ENCODE measurements around the gene RPS6KB1.
A peak's percentile ranks its signal among the peaks of the same experiment; 100 is the strongest.
"Not testable (repeated sequence)": the region's sequence is repeated elsewhere in the genome, so short reads cannot be mapped to it uniquely, and the experiment has no call there.

Gene RPS6KB1

DNA sequence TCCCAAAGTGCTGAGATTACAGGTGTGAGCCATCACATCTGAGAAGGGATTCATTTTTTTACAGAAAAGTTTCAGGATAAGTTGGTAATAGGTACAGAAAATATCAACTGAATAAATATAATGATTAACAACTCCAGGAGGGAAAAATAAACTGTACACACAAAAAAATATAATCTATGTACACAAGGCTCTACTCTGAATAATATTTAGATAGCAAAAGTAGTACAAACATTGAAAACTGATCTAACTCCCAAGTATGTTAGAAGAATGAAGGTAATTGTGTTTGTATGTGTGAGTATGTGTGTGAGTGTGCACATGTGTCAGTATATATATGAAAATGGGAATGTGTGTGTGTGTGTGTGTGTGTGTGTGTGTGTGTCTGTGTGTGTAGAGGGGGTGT, 20.6 kb upstream of the RPS6KB1 start:
- no peak for DNase-seq

DNA sequence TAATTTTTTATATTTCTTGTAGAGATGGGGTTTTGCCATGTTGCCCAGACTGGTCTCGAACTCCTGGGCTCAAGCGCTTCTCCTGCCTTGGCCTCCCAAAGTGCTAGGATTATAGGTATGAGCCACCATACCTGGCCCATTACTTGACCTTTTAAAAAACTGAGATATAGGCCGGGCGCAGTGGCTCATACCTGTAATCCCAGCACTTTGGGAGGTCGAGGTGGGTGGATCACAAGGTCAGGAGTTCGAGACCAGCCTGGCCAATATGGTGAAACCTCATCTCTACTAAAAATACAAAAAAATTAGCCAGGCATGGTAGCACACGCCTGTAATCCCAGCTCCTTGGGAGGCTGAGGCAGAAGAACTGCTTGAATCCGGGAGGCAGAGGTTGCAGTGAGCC, 19.5 kb upstream of the RPS6KB1 start:
- DNase-seq = not testable (repeated sequence)

DNA sequence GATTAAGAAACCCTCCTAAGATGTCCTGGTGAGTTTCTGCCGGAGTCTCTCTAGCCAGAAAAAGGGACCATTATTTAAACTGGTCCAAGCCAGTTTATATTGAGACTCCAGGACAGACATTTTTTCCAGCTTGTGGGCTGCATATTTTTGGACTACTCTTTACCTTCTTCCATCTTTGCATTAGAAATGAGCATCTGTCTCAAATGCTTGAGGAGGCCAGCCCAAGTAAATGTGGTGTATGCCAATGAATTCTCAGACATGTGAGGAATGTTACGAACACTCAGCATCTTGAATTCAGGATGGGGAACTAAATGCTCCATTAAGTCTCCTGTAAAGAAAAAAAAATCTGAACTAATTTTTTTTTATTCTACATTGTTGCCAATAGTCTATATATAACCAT, 18.5 kb upstream of the RPS6KB1 start:
- DNase-seq = no peak

DNA sequence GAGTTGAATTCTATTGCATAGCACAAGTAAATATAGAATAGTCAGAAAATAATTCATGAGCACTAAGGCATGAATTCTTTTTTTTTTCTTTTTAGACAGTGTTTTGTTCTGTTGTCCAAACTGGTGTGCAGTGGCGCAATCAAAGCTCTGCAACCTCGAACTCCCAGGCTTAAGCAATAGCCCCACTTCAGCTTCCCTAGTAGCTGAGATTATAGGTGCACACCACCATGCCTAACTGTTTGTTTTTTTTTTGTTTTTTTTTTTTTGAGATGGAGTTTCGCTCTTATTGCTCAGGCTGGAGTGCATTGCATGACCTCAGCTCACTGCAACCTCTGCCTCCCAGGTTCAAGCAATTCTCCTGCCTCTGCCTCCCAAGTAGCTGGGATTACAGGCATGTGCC, 16.8 kb upstream of the RPS6KB1 start:
- no peak for DNase-seq

DNA sequence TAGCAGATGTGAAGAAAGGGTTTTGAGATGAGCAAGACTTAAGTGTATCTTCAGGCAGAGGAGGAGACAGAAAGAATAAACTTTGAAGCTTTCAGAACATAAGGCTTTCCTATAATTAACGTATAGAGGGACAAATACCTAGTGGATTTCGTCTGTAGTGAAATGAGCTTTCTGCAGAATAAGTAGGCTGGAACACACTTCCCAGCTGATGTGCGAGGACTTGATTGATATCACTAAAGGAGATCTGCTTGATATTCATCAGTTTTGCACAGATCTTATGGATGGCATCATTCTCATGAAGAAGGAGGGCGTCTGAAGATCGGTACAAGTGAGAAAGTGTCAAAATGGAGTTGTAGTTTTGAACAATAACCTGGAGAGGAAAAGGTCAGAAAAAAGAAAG, 15.0 kb upstream of the RPS6KB1 start:
- DNase-seq = no peak

DNA sequence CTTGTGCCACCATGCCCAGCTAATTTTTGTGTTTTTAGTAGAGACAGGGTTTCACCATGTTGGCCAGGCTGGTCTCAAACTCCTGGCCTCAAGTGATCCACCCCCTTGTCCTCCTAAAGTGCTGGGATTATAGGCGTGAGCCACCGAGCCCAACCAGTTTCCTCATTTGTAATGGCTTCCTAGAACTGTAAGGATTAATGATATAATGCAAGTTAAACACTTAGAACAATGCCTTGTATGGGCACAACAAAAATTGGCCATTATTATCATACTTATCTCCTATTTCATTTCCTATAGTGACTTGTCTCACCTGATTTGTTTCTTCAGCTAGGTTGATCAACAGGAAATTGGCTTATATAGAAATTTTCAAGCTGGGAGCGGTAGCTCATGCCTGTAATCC, 14.3 kb upstream of the RPS6KB1 start:
- DNase-seq = no peak

DNA sequence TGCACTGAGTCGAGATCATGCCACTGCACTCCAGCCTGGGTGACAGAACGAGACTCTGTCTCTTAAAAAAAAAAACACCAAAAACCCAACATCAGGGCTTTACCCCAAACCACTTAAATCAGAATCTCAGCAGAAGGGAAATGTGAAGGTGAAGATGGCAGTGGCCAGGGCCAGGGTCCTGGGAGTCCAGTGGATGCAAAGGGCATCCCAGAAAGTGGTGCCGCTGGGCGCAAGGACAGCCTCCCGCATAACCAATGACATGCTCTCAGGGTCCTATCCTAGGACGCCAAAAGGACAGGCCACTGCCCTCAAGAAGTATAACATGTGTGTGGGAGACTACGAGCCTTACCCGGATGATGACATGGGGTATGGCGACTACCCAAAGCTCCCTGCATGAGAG, 8.1 kb upstream of the RPS6KB1 start:
- no peak for DNase-seq

DNA sequence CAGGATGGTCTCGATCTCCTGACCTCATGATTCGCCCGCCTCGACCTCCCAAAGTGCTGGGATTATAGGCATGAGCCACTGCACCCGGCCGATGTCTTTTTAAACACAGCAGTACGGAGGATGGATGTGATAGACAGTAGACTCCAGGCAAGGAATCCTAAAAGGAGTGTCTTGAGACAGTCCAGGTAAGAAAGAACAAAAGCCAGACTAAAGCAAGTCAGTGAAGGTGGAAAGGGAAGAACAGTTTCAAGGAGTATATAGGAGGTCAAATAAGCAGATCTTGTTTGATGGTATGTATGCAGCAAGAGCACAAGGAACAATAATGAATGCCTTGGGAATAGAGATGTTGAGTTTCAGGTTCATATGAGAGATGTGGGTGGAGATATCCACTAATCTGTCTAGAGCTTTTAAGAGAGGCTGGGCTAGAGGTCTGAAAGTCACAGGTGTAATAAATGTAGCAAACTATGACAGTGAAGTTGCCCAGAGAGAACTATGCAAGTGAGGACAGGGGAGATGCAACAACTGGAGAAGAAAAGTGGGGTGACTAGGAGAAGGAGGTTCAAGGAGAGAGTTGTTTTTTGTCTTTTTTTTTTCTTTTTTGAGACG, 4.7 kb upstream of the RPS6KB1 start:
- no peak for DNase-seq

DNA sequence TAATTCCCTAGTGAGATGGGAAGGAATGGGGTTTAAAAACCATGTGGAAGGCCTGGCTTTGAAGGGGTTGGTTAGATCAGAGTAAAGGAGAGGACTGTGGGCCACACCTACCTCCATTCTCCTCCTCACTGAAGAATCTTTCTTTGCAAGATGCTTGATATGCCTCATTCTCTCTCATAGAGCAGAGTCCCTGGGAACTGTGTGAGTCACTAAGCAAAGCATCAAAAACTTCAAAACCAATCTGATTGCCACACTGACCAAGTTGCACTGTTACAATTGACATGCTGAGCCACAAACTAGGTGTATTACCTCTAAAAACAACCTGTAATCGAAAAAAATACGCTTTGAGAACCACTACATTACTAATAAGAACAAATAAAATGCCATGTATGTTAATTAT, 2.2 kb upstream of the RPS6KB1 start:
- DNase-seq = no peak

DNA sequence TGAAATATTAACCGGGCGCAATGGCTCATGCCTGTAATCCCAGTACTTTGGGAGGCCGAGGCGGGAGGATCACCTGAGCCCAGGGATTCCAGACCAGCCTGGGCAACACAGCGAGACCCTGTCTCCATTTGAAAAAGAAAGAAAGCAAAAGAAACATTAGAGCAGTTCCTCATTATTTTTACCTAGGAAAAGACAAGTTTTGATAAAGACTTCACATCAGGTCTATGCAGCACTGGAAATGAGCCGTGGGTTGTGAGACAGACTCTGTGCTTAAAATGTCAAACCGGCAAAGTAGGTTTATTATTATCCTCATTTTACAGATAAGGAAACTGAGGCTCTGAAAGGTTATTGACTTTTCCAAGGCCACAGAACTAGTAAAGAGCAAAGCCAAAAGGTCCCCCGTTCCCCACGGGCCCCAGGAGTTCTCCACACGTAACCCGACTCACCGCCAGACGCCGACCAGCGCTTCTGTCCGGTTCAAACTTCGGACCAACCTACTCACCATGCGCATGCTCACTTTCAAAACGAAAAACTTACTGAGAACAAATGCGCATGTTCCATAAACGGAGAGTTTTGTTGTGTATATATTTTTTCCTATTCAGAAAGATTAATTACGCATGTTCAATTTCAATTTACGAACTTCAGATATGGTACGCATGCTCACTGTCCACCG, 534 bp upstream of the RPS6KB1 start:
- DNase-seq = no peak

DNA sequence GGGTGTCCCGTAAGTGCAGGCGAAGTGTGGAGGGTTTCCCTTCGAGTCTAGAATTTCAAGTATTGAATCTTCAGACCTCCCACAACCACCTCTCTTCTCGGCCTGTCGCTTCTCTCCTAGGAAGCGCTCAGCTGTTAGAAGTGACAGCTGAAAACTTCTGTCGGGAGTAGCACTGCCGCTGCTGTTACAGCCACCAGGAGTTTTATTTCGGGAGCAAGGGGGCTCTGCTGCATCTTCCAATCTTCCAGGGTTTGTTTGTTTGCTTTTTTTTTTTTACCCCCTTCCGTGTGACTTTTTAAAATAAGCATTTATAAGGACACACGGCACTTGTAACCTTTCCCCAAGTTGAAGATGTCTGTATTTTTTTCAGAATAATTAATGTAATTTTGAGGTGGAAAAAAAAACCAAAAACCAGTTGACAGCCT, 767 bp downstream of the RPS6KB1 start:
- no peak for DNase-seq

DNA sequence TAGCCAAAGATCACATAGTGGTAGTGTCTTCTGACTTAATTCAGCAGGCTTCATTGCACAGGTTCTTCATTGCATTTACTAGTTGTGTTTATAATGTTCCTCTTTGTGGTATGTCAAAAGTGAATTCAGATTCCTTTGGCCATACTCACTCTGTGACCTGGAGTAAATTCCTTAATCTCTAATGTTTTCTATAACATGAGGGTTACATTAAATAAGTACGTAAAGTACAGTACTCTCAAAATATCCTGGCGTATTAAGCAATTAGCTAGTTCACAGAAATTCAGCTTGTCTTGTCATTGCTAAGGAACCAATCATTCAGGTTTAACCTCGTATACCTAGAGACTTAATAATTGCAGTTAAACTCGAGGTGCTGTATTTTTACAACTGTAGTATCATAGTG, 4.2 kb downstream of the RPS6KB1 start:
- no peak for DNase-seq

DNA sequence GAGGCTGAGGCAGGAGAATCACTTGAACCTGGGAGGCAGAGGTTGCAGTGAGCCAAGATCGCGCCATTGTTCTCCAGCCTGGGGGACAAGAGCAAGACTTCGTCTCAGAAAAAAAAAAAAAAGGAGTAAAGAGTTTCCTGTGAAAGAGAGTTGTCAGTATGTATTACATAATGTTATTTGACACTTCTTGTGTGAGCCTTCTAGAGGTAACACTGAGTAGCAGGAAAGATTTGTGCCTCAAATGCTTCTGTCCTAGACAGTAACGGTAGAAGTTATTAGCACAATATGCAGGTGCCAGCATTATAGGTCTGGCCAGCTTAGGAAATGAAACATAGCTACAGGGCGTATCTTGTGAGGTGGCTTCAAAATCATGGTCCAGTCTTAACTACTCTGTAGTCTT, 6.2 kb downstream of the RPS6KB1 start:
- DNase-seq = peak in 1 of 2 experiments; percentile 42

DNA sequence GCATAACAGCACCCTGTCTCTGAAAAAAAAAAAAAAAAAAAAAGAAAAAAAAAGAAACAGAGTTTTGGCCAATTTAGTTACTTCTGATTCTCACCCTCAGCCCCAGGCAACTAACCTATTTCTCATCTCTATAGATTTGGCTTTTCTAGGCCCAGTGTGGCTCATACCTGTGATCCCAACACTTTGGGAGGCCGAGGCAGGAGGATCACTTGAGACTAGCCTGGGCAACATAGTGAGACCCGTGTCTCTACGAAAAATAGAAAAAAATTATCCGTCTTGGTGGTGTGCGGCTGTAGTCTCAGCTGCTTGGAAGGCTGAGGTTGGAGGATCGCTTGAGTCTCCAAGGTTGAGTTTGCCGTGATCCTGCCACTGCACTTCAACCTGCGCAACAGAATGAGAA, 8.7 kb downstream of the RPS6KB1 start:
- no peak for DNase-seq

DNA sequence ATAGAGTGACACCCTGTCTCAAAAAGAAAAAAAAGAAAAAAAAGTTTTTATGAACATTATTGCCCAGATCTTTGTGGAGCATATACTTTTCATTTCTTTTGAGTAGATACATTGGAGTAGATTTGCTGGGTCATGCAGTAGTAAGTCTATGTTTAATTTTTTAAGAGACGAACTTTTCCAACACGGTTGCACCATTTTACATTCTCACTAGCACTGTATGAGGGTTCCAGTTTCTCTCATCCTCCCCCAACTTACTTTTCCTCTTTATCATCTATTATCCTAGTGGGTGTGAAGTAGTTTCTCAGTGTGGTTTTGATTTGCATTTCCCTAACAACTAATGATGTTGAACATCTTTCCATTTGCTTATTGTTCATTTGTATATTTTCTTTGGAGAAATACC, 10.5 kb downstream of the RPS6KB1 start:
- DNase-seq = no peak

DNA sequence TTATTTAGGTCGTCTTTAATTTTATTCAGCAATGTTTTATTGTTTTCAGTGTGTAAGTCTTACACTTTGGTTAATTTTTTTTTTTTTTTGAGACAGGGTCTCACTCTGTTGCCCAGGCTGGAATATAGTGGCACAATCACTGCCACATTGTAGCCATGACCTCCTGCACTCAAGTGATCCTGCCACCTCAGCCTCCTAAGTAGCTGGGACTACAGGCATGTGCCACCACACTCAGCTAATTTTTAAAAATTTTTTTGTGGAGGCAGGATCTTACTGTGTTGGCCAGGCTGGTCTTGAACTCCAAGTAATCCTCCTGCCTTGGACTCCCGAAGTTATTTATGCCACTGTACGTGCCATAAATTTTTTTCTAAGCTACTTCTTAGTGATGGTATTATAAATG, 14.5 kb downstream of the RPS6KB1 start:
- no peak for DNase-seq

DNA sequence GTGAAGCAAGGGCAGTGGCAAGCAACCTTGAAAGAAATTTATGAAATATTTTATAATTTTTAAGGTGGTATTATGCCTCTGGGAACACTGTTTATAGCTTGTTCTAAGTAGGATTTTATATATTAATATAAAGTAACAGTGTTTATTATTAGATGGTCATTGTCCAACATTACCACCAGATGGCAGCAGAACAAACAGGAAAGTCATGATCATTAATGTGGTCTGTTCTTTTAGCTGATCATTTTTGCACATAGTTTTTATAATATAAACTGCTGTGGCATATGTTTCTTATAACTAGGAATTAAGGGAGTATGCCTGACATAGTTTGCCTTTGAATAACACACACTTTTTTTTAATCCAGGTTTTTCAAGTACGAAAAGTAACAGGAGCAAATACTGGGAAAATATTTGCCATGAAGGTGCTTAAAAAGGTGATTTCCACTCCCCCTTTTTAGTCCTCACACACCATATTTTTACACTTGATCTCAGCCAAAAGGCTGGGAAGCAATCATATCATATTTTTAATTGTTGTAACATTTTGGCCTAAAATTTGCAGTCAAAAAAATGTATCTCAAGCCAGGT, 21.4 kb downstream of the RPS6KB1 start:
- DNase-seq = peak; percentile 50 to 68

DNA sequence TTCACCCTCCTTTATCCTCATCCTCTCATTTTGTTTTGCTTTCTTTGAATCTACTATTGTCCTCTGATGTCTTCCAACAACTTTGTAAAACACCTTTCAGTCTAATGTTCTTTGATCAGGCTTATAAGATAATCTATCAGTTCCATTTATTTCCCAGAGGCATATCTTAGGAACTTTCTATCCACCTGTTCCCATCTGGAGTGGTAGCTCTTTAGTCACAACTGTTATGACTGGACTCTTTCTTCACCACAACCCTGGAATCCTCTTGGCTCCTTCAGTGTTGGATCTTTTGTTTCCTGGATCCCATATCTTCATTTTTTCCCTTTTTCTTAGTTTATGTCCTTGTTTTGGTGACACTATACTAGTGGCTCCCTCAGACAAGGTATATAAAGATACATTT, 23.5 kb downstream of the RPS6KB1 start:
- no peak for DNase-seq

DNA sequence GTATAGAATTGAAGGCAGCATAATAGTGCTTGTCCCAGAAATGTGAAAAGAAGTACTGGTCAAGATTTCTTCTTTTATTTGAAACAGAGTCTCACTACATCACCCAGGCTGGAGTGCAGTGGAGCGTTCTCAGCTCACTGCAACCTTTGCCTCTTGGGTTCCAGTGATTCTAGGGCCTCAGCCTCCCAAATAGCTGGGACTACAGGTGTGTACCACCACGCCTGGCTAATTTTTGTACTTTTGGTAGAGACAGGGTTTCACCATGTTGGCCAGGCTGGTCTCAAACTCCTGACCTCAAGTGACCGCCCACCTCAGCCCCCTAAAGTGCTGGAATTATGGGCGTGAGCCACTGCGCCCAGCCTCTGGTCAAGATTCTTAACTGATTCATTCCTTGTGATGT, 27.7 kb downstream of the RPS6KB1 start:
- not testable (repeated sequence) for DNase-seq

DNA sequence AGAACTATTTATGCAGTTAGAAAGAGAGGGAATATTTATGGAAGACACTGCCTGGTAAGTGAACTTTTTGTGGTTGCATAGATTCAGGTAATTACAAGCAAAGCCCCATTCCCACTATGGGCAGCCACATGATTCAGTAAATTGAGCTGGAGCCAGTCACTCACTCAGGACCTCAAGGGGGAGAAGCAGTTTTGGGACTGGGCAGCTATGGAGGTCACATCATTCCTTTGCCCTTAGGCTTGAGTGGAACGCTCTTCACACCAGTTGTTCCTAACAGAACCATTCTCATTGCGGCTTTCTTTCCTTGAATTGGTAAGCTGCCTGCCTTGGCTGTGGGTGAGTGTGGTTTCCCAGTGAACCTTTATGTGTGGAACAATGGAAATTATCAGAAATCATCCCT, 37.2 kb downstream of the RPS6KB1 start:
- not testable (repeated sequence) for DNase-seq

DNA sequence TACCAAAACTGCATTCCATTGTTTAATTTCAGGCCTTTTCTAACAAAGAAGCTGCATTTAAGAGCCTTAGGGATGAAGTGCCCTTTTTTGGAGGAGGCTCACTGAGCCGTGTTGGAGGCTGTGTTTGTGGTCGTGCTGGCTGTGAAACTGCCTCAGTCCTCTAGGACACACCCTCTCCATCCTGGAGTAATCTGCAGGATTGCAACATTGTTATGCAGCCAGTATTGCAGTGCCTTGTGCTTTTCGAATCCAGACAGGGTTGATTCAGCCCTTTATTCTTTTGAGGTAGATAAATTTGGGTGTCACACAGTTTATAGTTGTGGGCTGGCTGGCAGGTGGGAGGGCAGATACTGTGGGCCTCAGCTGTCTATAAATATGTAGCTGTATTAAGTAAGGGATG, 37.8 kb downstream of the RPS6KB1 start:
- DNase-seq = not testable (repeated sequence)

DNA sequence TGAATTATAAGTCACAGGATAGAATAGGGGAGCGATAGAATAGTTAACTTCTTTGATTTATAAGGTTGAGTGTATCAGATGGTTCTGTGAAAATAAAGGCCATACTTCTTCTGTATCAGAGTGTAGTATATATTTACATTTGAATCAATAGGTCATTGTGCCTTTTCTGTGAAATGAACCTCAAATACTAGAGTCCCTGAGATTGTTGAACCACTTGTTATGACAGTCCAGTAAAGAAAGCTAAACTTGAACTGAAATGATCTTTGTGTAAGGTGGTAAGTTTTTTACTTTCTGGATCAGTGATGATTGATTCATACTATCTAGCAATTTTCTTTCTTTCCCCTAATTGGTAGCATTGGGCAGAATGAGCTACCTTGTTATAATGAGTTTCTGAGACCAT, 40.4 kb downstream of the RPS6KB1 start:
- not testable (repeated sequence) for DNase-seq

DNA sequence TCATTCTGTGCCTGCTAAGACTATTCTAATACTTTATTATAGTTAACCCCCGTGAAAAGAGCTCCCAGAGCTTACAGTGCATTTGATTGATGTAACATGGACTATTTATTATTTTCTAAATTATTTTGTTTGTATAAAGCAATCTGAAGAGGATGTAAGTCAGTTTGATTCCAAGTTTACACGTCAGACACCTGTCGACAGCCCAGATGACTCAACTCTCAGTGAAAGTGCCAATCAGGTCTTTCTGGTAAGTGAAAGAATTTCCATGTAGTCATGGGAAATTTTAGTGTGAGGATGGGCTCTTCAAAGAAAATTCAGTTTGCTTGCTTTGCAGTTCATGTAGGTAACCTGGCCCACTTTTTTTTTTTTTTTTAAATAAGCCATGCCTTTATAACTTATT, 47.8 kb downstream of the RPS6KB1 start:
- not testable (repeated sequence) for DNase-seq

DNA sequence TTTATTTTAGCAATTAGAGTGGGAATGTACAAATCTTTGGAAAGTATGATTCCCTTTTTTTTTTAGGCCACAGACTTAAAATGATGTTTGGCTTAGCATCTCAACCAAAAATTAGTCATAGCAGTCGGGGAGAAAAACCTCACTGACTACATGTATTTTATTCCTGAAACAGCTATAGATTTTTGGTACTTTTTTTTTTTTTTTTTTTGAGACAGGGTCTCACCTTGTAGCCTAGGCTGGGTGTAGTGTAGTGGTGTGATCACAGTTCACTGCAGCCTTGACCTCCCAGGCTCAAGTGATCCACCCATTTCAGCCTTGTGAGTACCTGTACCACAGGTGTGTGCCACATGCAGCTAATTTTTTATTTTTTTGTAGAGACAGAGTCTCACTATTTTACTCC, 48.2 kb downstream of the RPS6KB1 start:
- DNase-seq = no peak

DNA sequence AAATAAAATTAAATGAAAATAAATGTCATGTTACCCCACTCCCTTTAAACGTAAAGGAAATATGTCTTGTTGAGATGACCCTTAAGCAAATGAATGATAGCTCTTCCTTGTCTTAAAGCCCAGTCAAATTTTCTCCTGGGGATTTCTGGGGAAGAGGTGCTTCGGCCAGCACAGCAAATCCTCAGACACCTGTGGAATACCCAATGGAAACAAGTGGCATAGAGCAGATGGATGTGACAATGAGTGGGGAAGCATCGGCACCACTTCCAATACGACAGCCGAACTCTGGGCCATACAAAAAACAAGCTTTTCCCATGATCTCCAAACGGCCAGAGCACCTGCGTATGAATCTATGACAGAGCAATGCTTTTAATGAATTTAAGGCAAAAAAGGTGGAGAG, 53.5 kb downstream of the RPS6KB1 start:
- DNase-seq = not testable (repeated sequence)
